ENCODE results near the gene CACNA1I. TPM values are rescaled to one million over a fixed set of nuclear protein-coding genes. Genes with fewer than 3 reads are reported as not detected.

CACNA1I gene
- total and polyA plus RNA-seq, 10 donors, result 0.24 to 4.1 (median 1.1) TPM

GRCh38 chr22:39534092-39534506 lies 36.5 kb upstream of the CACNA1I start:
- H3K4me3 ChIP-seq, result no peak overlapping the region
- TF ChIP-seq CTCF (IDR thresholded peaks at IDR 0.05 in 8 of 11, conservative IDR thresholded peaks at IDR 0.05 in 3 of 11) (no peak), POLR2AphosphoS5 (IDR thresholded peaks at IDR 0.05) (no peak), POLR2A (IDR thresholded peaks at IDR 0.05) (no peak)
- peaks cover 0 to 24% (median 11%) of the 10 kb centered on the region in 6 donors for H3K36me3 ChIP-seq
- no peaks in the 10 kb centered on the region for H3K9me3 ChIP-seq
- intact Hi-C loops (cut with DNase I; ENCODE audit: low total_unique reads), result loop anchor here (5.0 kb wide), 1 partner anchor 813 kb away; the partner anchor contains the start of gene ADSL
- 81 to 89% (median 83%) methylated on average over 12 of the region's 12 CpGs for WGBS, 5 donors
- peaks cover 34 to 58% (median 50%) of the 10 kb centered on the region in 6 donors for H3K4me1 ChIP-seq
- peak overlapping the region in 2 of 8 donors; percentile 52 to 97 for H3K27ac ChIP-seq
- no peaks in the 10 kb centered on the region for H3K27me3 ChIP-seq (replicated peaks in 1 of 7)
- peak; percentile 80 for DNase-seq

GRCh38 chr22:39534591-39535356 lies 35.8 kb upstream of the CACNA1I start:
- WGBS, 5 donors, result 9 to 23% (median 12%) methylated on average over 17 to 41 of the region's 41 CpGs
- peaks cover 27 to 52% (median 43%) of the 10 kb centered on the region in 6 donors for H3K4me1 ChIP-seq
- TF ChIP-seq POLR2A (IDR thresholded peaks at IDR 0.05) (no peak), CTCF (IDR thresholded peaks at IDR 0.05 in 8 of 11, conservative IDR thresholded peaks at IDR 0.05 in 3 of 11) (peak; percentile 75 to 97 (median 95)), POLR2AphosphoS5 (IDR thresholded peaks at IDR 0.05) (peak in 2 of 3 donors; percentile 44 to 65)
- no peaks in the 10 kb centered on the region for H3K9me3 ChIP-seq
- peak overlapping the region in 1 of 8 donors; percentile 36 for H3K4me3 ChIP-seq
- intact Hi-C loops (cut with DNase I; ENCODE audit: low total_unique reads), result loop anchor here (5.0 kb wide), 2 partner anchors 503 to 813 kb away; partner anchors contain the start of gene ADSL
- H3K36me3 ChIP-seq, result peaks cover 0 to 17% (median 6%) of the 10 kb centered on the region in 6 donors
- H3K27ac ChIP-seq, result peak overlapping the region in 2 of 8 donors; percentile 52 to 97
- H3K27me3 ChIP-seq (replicated peaks in 1 of 7), result no peaks in the 10 kb centered on the region
- DNase-seq, result peak; percentile 95

GRCh38 chr22:39535357-39535725 lies 35.2 kb upstream of the CACNA1I start:
- no peak for DNase-seq
- intact Hi-C loops (cut with DNase I; ENCODE audit: low total_unique reads), result loop anchor here (5.0 kb wide), 1 partner anchor 502 kb away; no protein-coding TSS in a partner anchor
- WGBS, 5 donors, result 31 to 60% (median 48%) methylated on average over 6 to 13 of the region's 13 CpGs
- no peak overlapping the region for H3K4me3 ChIP-seq
- H3K36me3 ChIP-seq, result peaks cover 0 to 12% (median under 1%) of the 10 kb centered on the region in 6 donors
- H3K9me3 ChIP-seq, result no peaks in the 10 kb centered on the region
- no peak for TF ChIP-seq CTCF (IDR thresholded peaks at IDR 0.05 in 8 of 11, conservative IDR thresholded peaks at IDR 0.05 in 3 of 11)
- no peak for TF ChIP-seq POLR2AphosphoS5 (IDR thresholded peaks at IDR 0.05)
- H3K27ac ChIP-seq, result no peak overlapping the region
- H3K27me3 ChIP-seq (replicated peaks in 1 of 7), result no peaks in the 10 kb centered on the region
- H3K4me1 ChIP-seq, result peaks cover 22 to 46% (median 37%) of the 10 kb centered on the region in 6 donors

GRCh38 chr22:39535831-39536449 lies 34.6 kb upstream of the CACNA1I start:
- H3K36me3 ChIP-seq, result peaks cover 0 to 6% (median 0%) of the 10 kb centered on the region in 6 donors
- DNase-seq, result no peak
- intact Hi-C loops (cut with DNase I; ENCODE audit: low total_unique reads), result loop anchor here (5.0 kb wide), 1 partner anchor 501 kb away; no protein-coding TSS in a partner anchor
- no peaks in the 10 kb centered on the region for H3K27me3 ChIP-seq (replicated peaks in 1 of 7)
- WGBS, 5 donors, result 82 to 96% (median 88%) methylated on average over 15 of the region's 15 CpGs
- H3K4me3 ChIP-seq, result no peak overlapping the region
- H3K4me1 ChIP-seq, result peaks cover 17 to 40% (median 31%) of the 10 kb centered on the region in 6 donors
- TF ChIP-seq CTCF (IDR thresholded peaks at IDR 0.05 in 8 of 11, conservative IDR thresholded peaks at IDR 0.05 in 3 of 11), result no peak
- no peak for TF ChIP-seq POLR2AphosphoS5 (IDR thresholded peaks at IDR 0.05)
- TF ChIP-seq POLR2A (IDR thresholded peaks at IDR 0.05), result no peak
- H3K9me3 ChIP-seq, result no peaks in the 10 kb centered on the region
- no peak overlapping the region for H3K27ac ChIP-seq

Data from spleen (tissue), 11 donors.